Left ventricle myocardium inferior (tissue), 1 donor: ENCODE results near the gene AGAP1. TPM values are rescaled to one million over a fixed set of nuclear protein-coding genes. Genes with fewer than 3 reads are reported as not detected.

Source experiments
- DNase-seq: peaks from one replicate; pipeline ENCODE4 v3.0.0-alpha.2; 2020
- H3K27ac ChIP-seq: fragments of 200-600 bp; replicated peaks from 2 replicates; pipeline ENCODE4 v1.8.0; 2021
- H3K27me3 ChIP-seq: fragments of 200-600 bp; 2 replicates; pipeline ENCODE4 v1.8.0; 2021; ENCODE audit warnings: low read depth
- H3K36me3 ChIP-seq: fragments of 200-600 bp; 2 replicates; pipeline ENCODE4 v1.8.0; 2021
- H3K4me1 ChIP-seq: fragments of 200-600 bp; 2 replicates; pipeline ENCODE4 v1.8.0; 2021
- H3K4me3 ChIP-seq: fragments of 200-600 bp; 2 replicates; pipeline ENCODE4 v1.8.0; 2021; ENCODE audit warnings: mild to moderate bottlenecking, moderate library complexity
- H3K9me3 ChIP-seq: fragments of 200-600 bp; replicated peaks from 2 replicates; pipeline ENCODE4 v1.8.0; 2021
- CTCF ChIP-seq: fragments of 200-600 bp; IDR thresholded peaks from 2 replicates; pipeline ENCODE4 v1.8.0; 2021; ENCODE audit warnings: antibody characterized with exemption, mild to moderate bottlenecking, borderline replicate concordance
- intact Hi-C: fragments of 100-400 bp; cut with micrococcal nuclease; formaldehyde crosslinking; loops from one replicate; pipeline ENCODE4 v1.11.0; 2022
- total RNA-seq: library from RNA; stranded (reverse); fragmentation: NEBNext Ultra II Directional; extraction: Animal tissue kit (Norgen Biotek cat#: 25700); gene quantifications from one replicate; pipeline ENCODE4 v1.2.1, GENCODE V29; 2021
- donor health status: DM: no; HTN: yes; CAD: no; lungs with severe emphysema.

The AGAP1 gene
- total RNA-seq, 1 donor from 2014 or later: 18.1 TPM

- Histone ChIP-seq H3K4me1 (no peaks in the 10 kb centered on the region), H3K9me3 (no peaks in the 10 kb centered on the region), H3K4me3 (no peak overlapping the region), H3K27ac (no peak overlapping the region), H3K27me3 (no peaks in the 10 kb centered on the region), H3K36me3 (no peaks in the 10 kb centered on the region)
- TF ChIP-seq CTCF: no peak
- no peak for DNase-seq
- intact Hi-C loops: no loop called here
These were observed 534.2 kb downstream of the AGAP1 start for GRCh38 chr2:236028066-236028465.

- TF ChIP-seq CTCF: no peak
- Histone ChIP-seq H3K36me3 (peaks cover 5% of the 10 kb centered on the region), H3K4me1 (peaks cover 9% of the 10 kb centered on the region), H3K9me3 (no peaks in the 10 kb centered on the region), H3K27ac (no peak overlapping the region), H3K27me3 (no peaks in the 10 kb centered on the region), H3K4me3 (no peak overlapping the region)
- intact Hi-C loops: no loop called here
- no peak for DNase-seq
These were observed 539.6 kb downstream of the AGAP1 start for GRCh38 chr2:236033462-236033861.

DNA sequence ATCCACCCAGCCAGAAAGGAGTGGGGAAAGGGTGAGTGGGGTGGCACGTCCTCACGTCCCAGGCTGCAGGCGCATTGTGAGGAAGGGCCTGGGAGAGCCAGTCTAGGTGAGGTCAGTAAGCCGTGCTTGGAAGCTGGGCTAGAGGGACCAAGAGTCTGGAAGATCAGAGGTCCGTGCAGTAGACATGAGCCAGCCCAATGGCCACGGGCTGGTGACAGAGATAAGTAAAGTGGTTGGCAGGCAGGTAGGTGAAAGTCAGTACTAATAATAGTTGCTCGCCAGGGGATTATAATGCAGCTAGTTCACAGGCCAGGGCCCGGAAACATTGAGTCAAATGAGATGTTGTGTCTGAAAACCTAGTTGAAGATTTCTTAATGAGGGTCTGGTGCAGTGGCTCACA, 541.1 kb downstream of the AGAP1 start:
- no peak for DNase-seq
- H3K4me1 ChIP-seq: peaks cover 9% of the 10 kb centered on the region
- no peak overlapping the region for H3K4me3 ChIP-seq
- TF ChIP-seq CTCF: no peak
- H3K27ac ChIP-seq: no peak overlapping the region
- H3K9me3 ChIP-seq: no peaks in the 10 kb centered on the region
- peaks cover 6% of the 10 kb centered on the region for H3K36me3 ChIP-seq
- no peaks in the 10 kb centered on the region for H3K27me3 ChIP-seq
- intact Hi-C loops: no loop called here

DNA sequence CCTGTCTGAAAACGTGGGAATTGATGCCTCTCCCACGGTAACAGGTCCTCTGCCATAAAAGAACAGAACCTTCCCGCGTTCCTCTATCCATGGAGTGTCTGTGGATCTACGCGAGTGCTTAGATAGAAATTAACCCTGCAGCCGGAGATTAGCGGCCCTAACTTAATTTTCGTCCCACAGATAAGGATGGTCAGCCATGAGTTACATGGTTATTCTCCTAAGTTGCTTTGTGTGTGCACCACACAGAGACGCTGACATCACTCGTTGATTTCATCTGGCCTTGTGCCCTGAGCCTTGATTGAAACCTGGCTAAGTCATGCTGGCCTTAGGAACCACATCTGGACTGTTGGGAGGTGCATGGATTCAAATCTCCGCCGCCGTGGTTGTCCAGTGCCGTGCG, 542.2 kb downstream of the AGAP1 start:
- intact Hi-C loops: no loop called here
- Histone ChIP-seq H3K36me3 (peaks cover 16% of the 10 kb centered on the region), H3K9me3 (no peaks in the 10 kb centered on the region), H3K4me1 (peaks cover 9% of the 10 kb centered on the region), H3K4me3 (no peak overlapping the region), H3K27me3 (no peaks in the 10 kb centered on the region), H3K27ac (no peak overlapping the region)
- DNase-seq: no peak
- no peak for TF ChIP-seq CTCF

GRCh38 chr2:236038096-236038495, 544.3 kb downstream of the AGAP1 start:
- Histone ChIP-seq H3K4me3 (no peak overlapping the region), H3K4me1 (peaks cover 9% of the 10 kb centered on the region), H3K9me3 (no peaks in the 10 kb centered on the region), H3K36me3 (peaks cover 24% of the 10 kb centered on the region), H3K27ac (no peak overlapping the region), H3K27me3 (no peaks in the 10 kb centered on the region)
- DNase-seq: no peak
- TF ChIP-seq CTCF: no peak
- intact Hi-C loops: no loop called here
